ENCODE results near the gene LIN28B.

Gene LIN28B

DNA sequence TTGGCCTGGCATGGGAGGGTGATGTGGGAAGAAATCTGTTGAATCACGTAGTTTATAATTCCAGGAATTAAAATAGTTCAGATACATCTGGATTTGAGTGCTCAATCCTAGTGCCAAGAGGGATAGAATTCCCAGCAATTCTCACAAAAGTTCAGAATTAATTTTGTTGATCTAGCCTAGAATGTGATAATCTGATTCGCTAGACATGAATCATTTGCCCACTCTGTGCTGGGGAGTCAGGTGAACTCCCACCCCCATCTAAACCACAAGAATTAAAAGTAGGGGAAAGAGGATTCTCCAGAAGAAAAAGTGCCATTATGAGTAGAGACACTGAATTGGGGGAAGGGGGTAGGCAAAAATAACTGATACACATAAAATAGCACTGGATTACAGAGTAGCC is 85.0 kb downstream of the LIN28B start:
- DNase-seq, result no peak
- TF ChIP-seq, protein P1, sequence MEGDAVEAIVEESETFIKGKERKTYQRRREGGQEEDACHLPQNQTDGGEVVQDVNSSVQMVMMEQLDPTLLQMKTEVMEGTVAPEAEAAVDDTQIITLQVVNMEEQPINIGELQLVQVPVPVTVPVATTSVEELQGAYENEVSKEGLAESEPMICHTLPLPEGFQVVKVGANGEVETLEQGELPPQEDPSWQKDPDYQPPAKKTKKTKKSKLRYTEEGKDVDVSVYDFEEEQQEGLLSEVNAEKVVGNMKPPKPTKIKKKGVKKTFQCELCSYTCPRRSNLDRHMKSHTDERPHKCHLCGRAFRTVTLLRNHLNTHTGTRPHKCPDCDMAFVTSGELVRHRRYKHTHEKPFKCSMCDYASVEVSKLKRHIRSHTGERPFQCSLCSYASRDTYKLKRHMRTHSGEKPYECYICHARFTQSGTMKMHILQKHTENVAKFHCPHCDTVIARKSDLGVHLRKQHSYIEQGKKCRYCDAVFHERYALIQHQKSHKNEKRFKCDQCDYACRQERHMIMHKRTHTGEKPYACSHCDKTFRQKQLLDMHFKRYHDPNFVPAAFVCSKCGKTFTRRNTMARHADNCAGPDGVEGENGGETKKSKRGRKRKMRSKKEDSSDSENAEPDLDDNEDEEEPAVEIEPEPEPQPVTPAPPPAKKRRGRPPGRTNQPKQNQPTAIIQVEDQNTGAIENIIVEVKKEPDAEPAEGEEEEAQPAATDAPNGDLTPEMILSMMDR (IDR thresholded peaks at IDR 0.05; ENCODE audit: low read depth, low read length), result no peak
- Histone ChIP-seq H3K27me3 (no peaks in the 10 kb centered on the region), H3K9me3 (no peaks in the 10 kb centered on the region), H3K36me3 (peaks cover 7% of the 10 kb centered on the region; the same call in 1 of the 2 replicates), H3K4me3 (ENCODE audit: low read depth, low read length) (no peak overlapping the region), H3K4me1 (no peaks in the 10 kb centered on the region)

- no peaks in the 10 kb centered on the region for H3K9me3 ChIP-seq
- no peak overlapping the region for H3K4me3 ChIP-seq (ENCODE audit: low read depth, low read length)
- TF ChIP-seq, protein P1 (IDR thresholded peaks at IDR 0.05; ENCODE audit: low read depth, low read length), result no peak
- no peaks in the 10 kb centered on the region for H3K27me3 ChIP-seq
- DNase-seq, result no peak
- H3K4me1 ChIP-seq, result no peaks in the 10 kb centered on the region
- peaks cover 7% of the 10 kb centered on the region; the same call in 1 of the 2 replicates for H3K36me3 ChIP-seq
These were observed 85.7 kb downstream of the LIN28B start for GRCh38 chr6:105042648-105043047.

- TF ChIP-seq, protein P1 (IDR thresholded peaks at IDR 0.05; ENCODE audit: low read depth, low read length), result no peak
- no peak for DNase-seq
- H3K27me3 ChIP-seq, result no peaks in the 10 kb centered on the region
These were observed 87.1 kb downstream of the LIN28B start for GRCh38 chr6:105043979-105044378.

DNA sequence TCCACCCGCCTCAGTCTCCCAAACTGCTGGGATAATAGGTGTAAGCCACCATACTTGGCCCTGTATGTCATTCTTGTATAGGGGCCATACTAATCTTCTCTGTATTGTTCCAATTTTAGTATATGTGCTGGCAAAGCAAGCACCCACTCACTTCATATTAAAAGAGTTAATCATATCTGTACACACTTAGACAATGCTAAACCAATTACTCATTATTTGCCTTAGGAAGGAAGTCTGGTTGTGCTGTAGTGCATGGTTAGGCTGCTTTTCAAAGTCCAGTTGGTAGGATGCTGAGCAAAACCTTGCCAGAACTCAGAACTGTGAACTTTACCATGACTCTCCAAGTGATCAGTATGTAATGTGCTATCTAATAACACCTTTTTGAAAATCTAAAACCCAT is 88.6 kb downstream of the LIN28B start:
- Histone ChIP-seq H3K4me3 (ENCODE audit: low read depth, low read length) (no peak overlapping the region), H3K27me3 (no peaks in the 10 kb centered on the region), H3K36me3 (peaks cover 7% of the 10 kb centered on the region; the same call in 1 of the 2 replicates), H3K9me3 (no peaks in the 10 kb centered on the region), H3K4me1 (no peaks in the 10 kb centered on the region)
- DNase-seq, result no peak
- TF ChIP-seq, protein P1 (IDR thresholded peaks at IDR 0.05; ENCODE audit: low read depth, low read length), result no peak

More at GRCh38 chr6:105043979-105044378, 87.1 kb downstream of the LIN28B start:
- H3K36me3 ChIP-seq, result peaks cover 7% of the 10 kb centered on the region; the same call in 1 of the 2 replicates
- no peaks in the 10 kb centered on the region for H3K4me1 ChIP-seq
- no peaks in the 10 kb centered on the region for H3K9me3 ChIP-seq
- H3K4me3 ChIP-seq (ENCODE audit: low read depth, low read length), result no peak overlapping the region

DNA sequence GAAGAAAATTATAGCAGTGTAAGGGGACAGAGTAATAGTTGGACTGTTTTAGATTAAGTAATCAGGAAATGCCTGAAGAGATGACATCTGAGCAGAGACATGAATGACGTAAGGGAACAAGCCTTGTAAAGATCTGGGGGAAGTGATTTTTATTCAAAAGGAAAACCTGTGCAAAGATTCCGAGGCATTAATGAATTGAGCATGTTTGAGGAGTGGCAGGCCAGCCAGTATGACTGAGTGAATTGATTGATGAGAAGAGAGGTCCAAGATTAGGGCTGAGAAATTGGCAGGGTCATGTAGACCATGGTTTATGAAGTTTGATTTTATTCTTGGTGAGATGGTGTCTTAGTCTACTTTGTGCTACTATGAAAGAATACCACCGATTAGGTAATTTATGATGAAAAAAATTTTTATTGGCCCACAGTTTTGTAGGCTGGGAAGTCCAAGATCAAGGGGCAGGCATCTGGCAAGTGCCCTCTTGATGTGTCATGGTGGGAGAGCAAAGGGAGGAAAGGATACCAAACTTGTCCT is 95.1 kb downstream of the LIN28B start:
- Histone ChIP-seq H3K9me3 (no peaks in the 10 kb centered on the region), H3K4me3 (ENCODE audit: low read depth, low read length) (no peak overlapping the region), H3K4me1 (peaks cover 8% of the 10 kb centered on the region), H3K27me3 (no peaks in the 10 kb centered on the region), H3K36me3 (no peaks in the 10 kb centered on the region)
- no peak for DNase-seq
- TF ChIP-seq, protein P1 (IDR thresholded peaks at IDR 0.05; ENCODE audit: low read depth, low read length), result no peak

GRCh38 chr6:105056646-105057045 is 99.7 kb downstream of the LIN28B start:
- no peaks in the 10 kb centered on the region for H3K27me3 ChIP-seq
- H3K4me3 ChIP-seq (ENCODE audit: low read depth, low read length), result no peak overlapping the region
- TF ChIP-seq, protein P1 (IDR thresholded peaks at IDR 0.05; ENCODE audit: low read depth, low read length), result no peak
- peaks cover 17% of the 10 kb centered on the region for H3K4me1 ChIP-seq
- H3K9me3 ChIP-seq, result no peaks in the 10 kb centered on the region
- no peaks in the 10 kb centered on the region for H3K36me3 ChIP-seq
- DNase-seq, result no peak

Measured in BE2C (cell line).